HEK293T (cell line): ENCODE results near the gene WEE2.

Source experiments
- BHLHE40 ChIP-seq: fragments of 450-650 bp; IDR thresholded peaks from 2 replicates; pipeline ENCODE4 v1.6.1; 2016; ENCODE audit warnings: mild to moderate bottlenecking, moderate library complexity, borderline replicate concordance
- HDGF ChIP-seq: fragments of 450-650 bp; IDR thresholded peaks from 2 replicates; pipeline ENCODE4 v1.6.1; 2017; ENCODE audit warnings: antibody characterized with exemption, borderline replicate concordance

DNA sequence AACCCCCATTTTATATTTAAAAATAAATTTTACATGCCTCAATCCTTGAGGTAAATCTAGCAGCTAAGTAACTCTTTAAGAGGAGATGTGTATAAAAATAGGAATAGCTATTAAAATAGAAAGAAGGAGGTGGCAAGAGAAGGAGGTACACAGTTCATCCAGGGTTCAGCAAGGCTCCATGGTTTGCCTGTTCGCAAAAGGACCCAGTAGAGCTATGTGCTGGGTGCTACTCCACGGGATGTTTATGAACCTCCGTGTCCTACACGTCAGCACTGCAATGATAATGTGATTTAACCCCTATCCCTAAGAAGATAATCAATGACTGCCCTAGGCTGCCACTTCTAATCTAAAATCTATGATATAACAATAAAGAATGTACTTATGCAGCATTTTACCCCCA, 5.3 kb upstream of the WEE2 start:
- TF ChIP-seq HDGF (no peak), BHLHE40 (no peak)
